ENCODE data around the gene PTPRE.

GRCh38 chr10:128008521-128009250, 101.8 kb downstream of the PTPRE start:
- TF ChIP-seq POLR2A (IDR thresholded peaks at IDR 0.05; ENCODE audit: low read depth, low read length) (no peak), POLR2AphosphoS5 (IDR thresholded peaks at IDR 0.05; ENCODE audit: low read depth, low read length) (no peak), TAF1 (IDR thresholded peaks at IDR 0.05; ENCODE audit: low read depth, low read length) (no peak), PAX5 (IDR thresholded peaks at IDR 0.05; ENCODE audit: insufficient read depth, low read length, severe bottlenecking) (no peak), POU2F2 (IDR thresholded peaks at IDR 0.05; ENCODE audit: low read depth, low read length) (no peak), SPI1 (IDR thresholded peaks at IDR 0.05; ENCODE audit: low read depth, low read length) (no peak)
